HG02885 (cell line): ENCODE results near the gene MLANA.

Experiments used
- ATAC-seq: cut with Tn5 transposase; IDR thresholded peaks from one replicate; pipeline ENCODE4 v1.9.1; 2021; ENCODE audit warnings: mild to moderate bottlenecking; ENCODE audit not compliant: unreplicated experiment, poor library complexity

MLANA gene

DNA sequence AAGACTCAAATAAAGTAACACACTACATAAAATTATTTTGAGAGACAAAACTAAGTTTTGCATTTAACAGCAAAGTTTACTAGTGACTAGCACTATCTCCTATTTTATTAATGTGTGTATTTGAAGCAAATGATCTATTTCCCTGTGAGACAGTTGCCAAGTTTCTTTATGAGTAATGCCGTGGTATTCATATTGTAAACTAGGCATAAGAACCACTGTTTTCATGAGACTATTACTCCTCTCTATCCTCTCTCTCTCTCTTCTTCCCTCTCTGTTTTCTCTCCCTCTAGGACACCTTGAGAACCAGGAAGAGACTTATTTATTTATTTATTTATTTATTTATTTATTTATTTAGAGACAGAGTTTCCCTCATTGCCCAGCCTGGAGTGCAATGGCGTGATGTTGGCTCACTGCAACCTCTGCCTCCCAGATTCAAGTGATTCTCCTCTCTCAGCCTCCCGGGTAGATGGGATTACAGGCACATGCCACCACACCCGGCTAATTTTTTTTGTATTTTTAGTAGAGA is 61.1 kb downstream of the MLANA start:
- no peak for ATAC-seq

DNA sequence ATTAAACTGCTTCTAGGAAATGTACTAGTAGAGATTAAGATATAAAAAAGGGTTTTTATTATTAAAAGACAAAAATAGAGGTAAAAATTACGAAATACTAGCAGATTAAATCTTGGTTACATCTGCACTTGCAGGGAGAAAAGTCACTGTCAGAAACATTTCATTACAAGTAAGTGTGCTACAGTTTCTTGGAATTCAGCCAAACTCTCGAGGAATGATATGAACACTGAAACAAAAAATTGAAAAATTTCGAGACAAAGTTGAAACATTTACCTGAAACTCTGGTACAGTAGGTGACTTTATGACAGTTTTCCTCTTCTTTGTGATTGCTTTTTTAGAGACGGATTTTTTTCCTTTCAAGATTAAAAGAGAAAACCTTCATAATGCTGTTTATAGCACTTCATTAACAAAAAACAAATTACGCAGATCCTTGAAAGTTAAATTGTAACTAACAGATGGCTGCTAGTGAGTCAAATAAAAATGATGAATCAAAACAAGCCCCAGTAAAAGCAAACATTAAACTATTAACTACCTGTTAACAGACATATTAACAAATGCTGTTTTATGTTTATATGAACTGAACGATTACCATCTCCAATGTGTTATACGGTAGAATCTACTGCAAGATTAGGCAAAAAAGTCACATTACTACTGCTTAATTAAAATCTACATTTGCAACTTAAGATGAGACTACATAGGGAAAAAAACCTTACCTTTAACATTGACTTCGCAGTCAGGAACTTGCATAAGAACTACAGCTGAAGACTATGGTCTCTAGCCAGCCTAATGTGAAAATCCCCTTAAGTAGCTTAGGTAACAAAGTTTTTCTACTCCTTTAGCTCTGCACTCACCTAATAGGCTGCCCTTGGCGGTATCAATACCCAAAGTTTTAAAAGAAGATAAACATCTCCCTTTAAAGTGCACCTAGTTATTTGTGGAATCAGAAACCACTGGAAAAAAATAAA is 63.3 kb downstream of the MLANA start:
- no peak for ATAC-seq

DNA sequence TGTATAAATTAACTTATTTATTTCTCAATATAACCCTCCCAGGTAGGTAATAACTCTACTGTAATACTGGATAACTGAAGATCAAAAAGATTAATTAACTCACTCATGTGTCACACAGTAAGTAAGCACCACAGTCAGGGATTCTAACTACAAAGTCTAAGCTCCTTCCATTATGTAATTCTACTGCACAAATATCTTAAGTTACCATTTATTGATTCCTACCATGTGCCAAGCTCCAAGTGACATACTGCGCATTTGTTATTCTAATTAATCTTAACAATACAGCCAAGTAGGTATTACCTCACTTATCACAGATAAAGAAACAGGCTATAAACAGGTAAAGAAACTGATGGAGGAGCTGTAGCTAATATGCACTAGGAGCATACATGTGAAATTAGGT is 66.5 kb downstream of the MLANA start:
- no peak for ATAC-seq

DNA sequence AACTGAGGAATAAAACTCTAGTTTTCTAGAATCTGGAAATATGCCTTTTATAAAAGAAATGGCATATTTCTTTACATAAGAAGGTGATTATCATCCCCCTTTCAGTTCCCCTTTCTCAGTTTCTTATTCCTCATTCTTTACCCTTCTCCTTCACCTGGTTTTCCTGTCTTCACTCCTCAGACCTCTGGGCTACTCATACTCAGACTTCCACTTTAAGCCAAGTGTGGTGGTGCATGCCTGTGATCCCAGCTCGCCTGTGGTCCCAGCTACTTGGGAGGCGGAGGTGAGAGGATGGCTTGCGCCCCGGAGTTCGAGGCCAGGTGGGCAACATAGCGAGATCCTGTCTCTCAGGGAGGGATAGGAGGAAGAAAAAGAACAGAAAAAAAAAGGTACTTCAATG is 67.6 kb downstream of the MLANA start:
- no peak for ATAC-seq
